Sigmoid colon (tissue), 4 donors: ENCODE results near the gene RNFT2.

Experiments
- EP300 ChIP-seq, 4 donors: sonication (generic); formaldehyde crosslinking; IDR thresholded peaks; one replicate each; pipeline ENCODE4 v1.6.1; 2017; ENCODE audit warnings: antibody characterized with exemption in 4 of 4
- POLR2A ChIP-seq, 2 donors: fragments of 450-650 bp; IDR thresholded peaks; one replicate each; pipeline ENCODE4 v1.6.1; 2016; ENCODE audit warnings: antibody characterized with exemption in 2 of 2, mild to moderate bottlenecking in 2 of 2, moderate library complexity in 2 of 2
- POLR2AphosphoS5 ChIP-seq, 4 donors: sonication (generic); formaldehyde crosslinking; IDR thresholded peaks; one replicate each; pipeline ENCODE4 v1.6.1; 2017; ENCODE audit warnings: antibody characterized with exemption in 4 of 4
- TF ChIP-seq, protein P1 (sequence below), 4 experiments: fragments of 450-650 bp in 3 of 4; fragments of 200-600 bp in 1 of 4; IDR thresholded peaks; one replicate each; pipeline ENCODE4 v1.5.1; 2016 to 2019; ENCODE audit warnings: antibody characterized with exemption in 4 of 4, mild to moderate bottlenecking in 3 of 4, moderate library complexity in 2 of 4

DNA sequence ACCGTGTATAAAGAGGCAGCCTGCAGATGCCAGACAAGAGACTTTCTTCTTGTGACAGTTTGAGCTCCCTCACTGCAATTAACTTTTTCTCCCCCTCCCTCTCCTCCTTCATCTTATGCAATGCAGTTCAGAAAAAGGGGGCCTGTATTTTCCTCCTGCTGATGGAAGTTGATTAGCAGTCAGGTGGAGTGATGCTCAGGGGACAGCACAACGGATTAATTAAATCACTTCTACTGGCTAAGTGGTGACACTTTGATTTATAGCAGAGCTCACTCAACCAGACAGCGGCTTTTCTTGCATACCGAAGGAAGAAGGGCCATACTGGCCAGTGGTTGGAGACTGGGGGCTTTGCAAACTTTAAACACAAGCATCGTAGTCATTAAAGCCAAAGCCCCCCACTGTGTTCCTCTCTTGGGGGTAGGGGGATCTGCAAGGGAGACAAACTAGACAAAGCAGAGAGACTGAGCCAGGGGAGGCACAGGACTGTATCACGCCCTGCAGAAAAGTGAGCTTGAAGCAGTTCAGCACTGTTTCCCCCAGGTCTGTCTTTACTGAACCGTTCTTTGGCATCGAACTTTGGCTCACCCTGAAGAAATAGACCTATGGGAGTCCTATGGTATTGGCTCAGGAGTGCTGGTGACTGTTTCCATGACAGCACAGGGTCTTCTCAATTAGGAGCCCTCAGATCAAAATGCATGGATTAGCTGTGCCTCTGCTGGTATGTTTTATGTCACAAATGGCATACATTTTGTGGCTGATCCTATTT lies 48.0 kb upstream of the RNFT2 start:
- TF ChIP-seq EP300 (IDR thresholded peaks at IDR 0.05) (no peak), POLR2A (IDR thresholded peaks at IDR 0.05) (no peak), POLR2AphosphoS5 (IDR thresholded peaks at IDR 0.05) (no peak)
- TF ChIP-seq, protein P1, sequence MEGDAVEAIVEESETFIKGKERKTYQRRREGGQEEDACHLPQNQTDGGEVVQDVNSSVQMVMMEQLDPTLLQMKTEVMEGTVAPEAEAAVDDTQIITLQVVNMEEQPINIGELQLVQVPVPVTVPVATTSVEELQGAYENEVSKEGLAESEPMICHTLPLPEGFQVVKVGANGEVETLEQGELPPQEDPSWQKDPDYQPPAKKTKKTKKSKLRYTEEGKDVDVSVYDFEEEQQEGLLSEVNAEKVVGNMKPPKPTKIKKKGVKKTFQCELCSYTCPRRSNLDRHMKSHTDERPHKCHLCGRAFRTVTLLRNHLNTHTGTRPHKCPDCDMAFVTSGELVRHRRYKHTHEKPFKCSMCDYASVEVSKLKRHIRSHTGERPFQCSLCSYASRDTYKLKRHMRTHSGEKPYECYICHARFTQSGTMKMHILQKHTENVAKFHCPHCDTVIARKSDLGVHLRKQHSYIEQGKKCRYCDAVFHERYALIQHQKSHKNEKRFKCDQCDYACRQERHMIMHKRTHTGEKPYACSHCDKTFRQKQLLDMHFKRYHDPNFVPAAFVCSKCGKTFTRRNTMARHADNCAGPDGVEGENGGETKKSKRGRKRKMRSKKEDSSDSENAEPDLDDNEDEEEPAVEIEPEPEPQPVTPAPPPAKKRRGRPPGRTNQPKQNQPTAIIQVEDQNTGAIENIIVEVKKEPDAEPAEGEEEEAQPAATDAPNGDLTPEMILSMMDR (IDR thresholded peaks at IDR 0.05) = no peak
